GM12864 (cell line): Measurements from ENCODE around the gene NOP53.

Source experiments
- DNase-seq: peaks from one replicate; pipeline ENCODE4 v3.0.0-alpha.2; 2011; ENCODE audit warnings: low read depth
- H3K4me3 ChIP-seq: 2 replicates; pipeline ENCODE4 v1.5.1; 2011; ENCODE audit warnings: mild to moderate bottlenecking, low read depth, low read length, control low read depth
- TF ChIP-seq, protein P1 (sequence below): IDR thresholded peaks from 2 replicates; pipeline ENCODE4 v1.5.1; 2011; ENCODE audit warnings: low read depth, mild to moderate bottlenecking, moderate library complexity, low read length, control low read depth, inconsistent platforms; ENCODE audit errors: missing control alignments

Gene NOP53

DNA sequence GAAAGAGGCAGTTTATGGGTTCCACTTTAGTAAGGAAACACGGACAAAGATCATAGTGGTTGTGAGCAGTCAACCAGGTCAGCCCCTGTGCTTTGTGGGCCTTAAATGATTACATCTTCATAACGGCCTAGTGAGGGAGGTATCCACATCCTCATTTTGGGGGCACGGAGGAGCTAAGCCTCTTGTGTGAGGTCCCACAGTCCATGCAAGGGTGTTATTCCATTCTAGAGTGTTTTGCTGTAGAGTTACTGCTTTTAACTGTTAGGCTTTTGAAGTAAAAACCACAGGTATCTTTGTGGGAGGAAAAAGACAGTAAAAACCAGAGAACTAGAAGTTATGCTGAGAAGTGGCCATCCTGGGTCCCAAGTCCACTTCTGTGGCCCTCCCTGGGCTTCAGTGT, 4.0 kb downstream of the NOP53 start:
- peak; percentile 27 for DNase-seq
- TF ChIP-seq, protein P1, sequence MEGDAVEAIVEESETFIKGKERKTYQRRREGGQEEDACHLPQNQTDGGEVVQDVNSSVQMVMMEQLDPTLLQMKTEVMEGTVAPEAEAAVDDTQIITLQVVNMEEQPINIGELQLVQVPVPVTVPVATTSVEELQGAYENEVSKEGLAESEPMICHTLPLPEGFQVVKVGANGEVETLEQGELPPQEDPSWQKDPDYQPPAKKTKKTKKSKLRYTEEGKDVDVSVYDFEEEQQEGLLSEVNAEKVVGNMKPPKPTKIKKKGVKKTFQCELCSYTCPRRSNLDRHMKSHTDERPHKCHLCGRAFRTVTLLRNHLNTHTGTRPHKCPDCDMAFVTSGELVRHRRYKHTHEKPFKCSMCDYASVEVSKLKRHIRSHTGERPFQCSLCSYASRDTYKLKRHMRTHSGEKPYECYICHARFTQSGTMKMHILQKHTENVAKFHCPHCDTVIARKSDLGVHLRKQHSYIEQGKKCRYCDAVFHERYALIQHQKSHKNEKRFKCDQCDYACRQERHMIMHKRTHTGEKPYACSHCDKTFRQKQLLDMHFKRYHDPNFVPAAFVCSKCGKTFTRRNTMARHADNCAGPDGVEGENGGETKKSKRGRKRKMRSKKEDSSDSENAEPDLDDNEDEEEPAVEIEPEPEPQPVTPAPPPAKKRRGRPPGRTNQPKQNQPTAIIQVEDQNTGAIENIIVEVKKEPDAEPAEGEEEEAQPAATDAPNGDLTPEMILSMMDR, result no peak
- H3K4me3 ChIP-seq, result no peak overlapping the region

DNA sequence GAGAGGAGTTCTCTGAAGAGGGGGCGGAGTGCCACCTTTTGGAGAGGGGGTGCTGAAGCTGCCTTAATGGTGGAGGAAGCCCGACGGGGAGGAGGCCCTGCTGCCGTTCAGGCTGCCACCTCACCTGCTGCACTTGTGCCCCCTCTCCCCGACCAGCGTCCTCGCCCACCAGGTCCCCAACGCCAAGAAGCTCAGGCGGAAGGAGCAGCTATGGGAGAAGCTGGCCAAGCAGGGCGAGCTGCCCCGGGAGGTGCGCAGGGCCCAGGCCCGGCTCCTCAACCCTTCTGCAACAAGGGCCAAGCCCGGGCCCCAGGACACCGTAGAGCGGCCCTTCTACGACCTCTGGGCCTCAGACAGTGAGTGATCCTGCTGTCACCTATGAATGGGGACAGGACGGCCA, 5.4 kb downstream of the NOP53 start:
- no peak for DNase-seq
- no peak overlapping the region for H3K4me3 ChIP-seq
- TF ChIP-seq, protein P1, result no peak

DNA sequence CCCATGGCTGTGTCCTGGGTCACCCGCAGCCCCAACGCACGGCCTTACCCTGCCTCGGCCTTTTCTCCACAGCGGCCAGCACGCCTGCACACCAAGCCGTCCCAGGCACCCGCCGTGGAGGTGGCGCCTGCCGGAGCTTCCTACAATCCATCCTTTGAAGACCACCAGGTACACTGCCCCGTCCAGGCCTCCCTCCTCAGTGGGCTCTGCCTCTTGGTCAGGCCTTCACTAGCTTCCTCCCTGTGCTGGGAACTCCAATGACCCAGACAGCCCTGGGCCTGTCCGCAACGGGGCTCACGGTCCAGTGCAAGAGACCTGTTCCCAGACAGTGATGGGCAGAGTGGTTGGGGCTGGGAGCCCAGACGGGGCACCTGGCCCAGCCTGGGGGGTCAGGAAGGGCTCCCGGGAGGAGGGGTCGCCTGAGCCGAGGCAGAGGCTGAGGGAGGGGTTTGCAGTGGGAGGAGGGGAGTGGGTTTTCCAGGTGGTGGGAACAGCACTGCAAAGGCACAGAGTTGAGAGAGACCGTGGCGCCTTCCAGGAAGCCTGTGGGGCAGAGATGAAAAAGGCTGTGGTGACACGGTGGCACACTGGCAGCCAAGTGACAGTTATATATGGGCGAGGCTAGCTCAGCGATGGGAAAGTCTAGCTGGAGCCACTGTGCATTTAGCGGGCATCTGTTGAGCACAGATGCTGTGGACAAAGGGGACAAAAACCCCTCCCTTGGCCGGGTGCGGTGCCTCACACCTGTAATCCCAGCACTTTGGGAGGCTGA, 7.3 kb downstream of the NOP53 start:
- DNase-seq, result no peak
- TF ChIP-seq, protein P1, result no peak
- no peak overlapping the region for H3K4me3 ChIP-seq

DNA sequence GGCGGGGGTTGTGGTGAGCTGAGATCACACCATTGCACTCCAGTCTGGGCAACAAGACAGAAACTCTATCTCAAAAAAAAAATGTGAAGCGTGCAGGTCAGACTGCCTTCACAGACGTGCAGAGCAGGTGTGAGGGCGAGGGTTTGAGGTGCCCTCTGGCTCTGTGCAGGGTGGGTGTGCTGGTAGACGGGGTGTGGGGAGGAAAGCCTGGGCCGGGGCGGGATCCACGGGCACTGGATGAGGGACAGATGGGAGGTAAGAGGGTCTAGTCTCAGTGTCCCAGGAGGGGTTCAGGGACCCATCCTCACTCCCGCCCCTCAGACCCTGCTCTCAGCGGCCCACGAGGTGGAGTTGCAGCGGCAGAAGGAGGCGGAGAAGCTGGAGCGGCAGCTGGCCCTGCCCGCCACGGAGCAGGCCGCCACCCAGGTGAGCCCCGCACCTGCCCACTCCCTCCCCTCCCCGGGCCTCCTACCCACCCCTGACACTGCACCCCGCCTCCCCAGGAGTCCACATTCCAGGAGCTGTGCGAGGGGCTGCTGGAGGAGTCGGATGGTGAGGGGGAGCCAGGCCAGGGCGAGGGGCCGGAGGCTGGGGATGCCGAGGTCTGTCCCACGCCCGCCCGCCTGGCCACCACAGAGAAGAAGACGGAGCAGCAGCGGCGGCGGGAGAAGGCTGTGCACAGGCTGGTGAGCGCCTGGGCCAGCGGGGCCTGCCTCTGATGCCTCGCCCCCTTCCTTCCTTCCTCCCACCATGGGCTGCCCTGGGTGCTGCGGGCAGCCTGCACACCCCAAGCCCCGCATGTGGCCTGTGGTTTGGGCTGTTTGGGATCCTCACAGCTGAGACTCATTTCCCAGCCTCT, 9.1 kb downstream of the NOP53 start:
- DNase-seq, result no peak
- no peak overlapping the region for H3K4me3 ChIP-seq
- TF ChIP-seq, protein P1, result no peak

DNA sequence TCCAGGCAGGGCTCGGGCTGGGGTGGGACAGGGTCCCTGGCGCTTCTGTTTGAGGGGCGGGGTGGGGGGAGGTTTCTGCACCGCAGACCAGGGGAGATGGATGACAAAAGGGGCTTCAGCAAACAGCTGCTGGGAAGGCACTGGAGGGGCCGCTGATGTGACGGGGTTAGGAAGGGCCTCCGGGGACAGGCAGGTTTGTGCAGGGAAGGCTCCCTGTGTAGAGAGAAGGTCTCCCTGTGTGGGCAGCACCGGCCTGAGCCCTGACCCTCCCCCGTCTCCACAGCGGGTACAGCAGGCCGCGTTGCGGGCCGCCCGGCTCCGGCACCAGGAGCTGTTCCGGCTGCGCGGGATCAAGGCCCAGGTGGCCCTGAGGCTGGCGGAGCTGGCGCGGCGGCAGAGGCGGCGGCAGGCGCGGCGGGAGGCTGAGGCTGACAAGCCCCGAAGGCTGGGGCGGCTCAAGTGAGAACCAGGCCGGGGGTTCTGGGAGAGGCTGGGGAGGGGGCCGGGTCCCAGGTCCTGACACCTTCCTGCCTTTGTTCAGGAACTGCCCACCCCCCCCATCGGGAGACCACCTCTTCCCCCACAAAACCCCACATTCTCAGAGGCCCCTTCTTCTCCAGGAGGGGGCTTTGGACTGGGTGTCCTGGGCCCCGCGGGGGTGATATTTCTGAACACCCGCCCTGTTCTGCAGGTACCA, 9.9 kb downstream of the NOP53 start:
- H3K4me3 ChIP-seq, result no peak overlapping the region
- DNase-seq, result no peak
- TF ChIP-seq, protein P1, result no peak

DNA sequence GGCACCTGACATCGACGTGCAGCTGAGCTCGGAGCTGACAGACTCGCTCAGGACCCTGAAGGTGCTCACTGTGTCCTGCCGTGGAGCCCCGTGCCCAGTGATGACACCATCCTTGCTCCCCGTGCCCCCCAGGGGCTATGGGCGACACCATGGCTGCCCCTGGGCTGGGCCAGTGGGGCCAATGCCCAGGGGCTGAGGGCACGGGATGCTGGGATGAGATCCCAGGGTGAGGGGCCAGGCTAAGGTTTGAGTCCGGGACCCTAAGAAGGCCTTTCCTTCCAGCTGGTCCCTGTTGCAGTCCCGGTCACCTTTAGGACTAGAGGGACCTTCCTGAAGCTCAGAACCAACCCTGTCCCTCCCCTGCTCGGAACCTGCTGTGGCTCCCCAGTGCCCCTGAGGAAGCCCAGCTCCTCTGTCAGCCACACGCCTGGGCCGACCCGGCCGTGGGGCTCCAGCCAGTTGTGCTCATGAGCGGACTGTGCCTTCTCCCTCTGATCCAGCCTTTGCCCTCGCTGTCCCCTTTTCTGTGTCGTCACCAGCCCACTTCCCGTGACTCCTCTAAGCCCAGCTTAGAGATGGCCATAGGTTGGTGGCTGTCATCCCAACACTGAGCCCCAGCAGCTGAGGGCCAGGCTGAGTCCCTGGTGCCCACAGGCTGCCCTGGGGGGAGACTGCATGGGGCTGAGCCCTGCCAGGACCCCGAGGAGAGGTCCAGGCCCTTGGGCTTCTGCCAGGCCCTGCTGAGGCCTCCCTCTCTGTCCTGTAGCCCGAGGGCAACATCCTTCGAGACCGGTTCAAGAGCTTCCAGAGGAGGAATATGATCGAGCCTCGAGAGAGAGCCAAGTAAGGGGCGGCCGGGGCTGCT, 10.6 kb downstream of the NOP53 start:
- TF ChIP-seq, protein P1, result no peak
- H3K4me3 ChIP-seq, result no peak overlapping the region
- no peak for DNase-seq
